ENCODE results near the gene BBS7. TPM values are rescaled to one million over a fixed set of nuclear protein-coding genes. Genes with fewer than 3 reads are reported as not detected.

Gene BBS7
- total RNA-seq, 1 donor from 2014 or later: 18.5 TPM

- Mint-ChIP-seq H3K9me3 (no peaks in the 10 kb centered on the region), H3K36me3 (ENCODE audit: low read depth) (peaks cover 4% of the 10 kb centered on the region), H3K27ac (no peak overlapping the region), H3K4me3 (ENCODE audit: low read depth) (no peak overlapping the region), H3K4me1 (ENCODE audit: low read depth) (peaks cover 15% of the 10 kb centered on the region), H3K27me3 (ENCODE audit: low read depth) (peaks cover 33% of the 10 kb centered on the region)
- intact Hi-C loops (cut with micrococcal nuclease): no loop called here
- DNase-seq (ENCODE audit: low spot score): no peak
Observed at GRCh38 chr4:121873604-121874003, 3.3 kb upstream of the BBS7 start.

GRCh38 chr4:121863799-121864198 is 6.5 kb downstream of the BBS7 start:
- DNase-seq (ENCODE audit: low spot score): no peak
- intact Hi-C loops (cut with micrococcal nuclease): no loop called here
- Mint-ChIP-seq H3K4me3 (ENCODE audit: low read depth) (no peak overlapping the region), H3K4me1 (ENCODE audit: low read depth) (peaks cover 7% of the 10 kb centered on the region), H3K9me3 (no peaks in the 10 kb centered on the region), H3K27me3 (ENCODE audit: low read depth) (no peaks in the 10 kb centered on the region), H3K27ac (no peak overlapping the region), H3K36me3 (ENCODE audit: low read depth) (peaks cover 39% of the 10 kb centered on the region)

DNA sequence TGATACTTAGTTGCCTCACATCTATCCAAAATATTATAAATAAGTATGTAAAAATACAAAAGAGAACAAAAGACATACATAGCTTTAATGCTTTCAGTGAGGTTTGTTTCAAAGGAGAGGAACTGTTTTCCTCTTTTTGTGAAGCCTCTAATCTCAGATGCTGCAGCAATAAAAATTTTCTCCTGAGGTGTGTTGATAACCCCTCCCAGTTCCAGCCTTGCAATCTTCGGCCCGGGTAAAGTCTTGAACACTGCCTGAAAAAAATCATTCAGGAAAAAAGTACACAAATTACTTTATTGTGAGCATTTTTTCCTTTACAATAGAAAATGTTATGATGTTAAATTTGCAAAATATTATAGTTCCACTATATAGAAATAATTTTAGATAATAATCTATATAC is 8.8 kb downstream of the BBS7 start:
- intact Hi-C loops (cut with micrococcal nuclease): no loop called here

DNA sequence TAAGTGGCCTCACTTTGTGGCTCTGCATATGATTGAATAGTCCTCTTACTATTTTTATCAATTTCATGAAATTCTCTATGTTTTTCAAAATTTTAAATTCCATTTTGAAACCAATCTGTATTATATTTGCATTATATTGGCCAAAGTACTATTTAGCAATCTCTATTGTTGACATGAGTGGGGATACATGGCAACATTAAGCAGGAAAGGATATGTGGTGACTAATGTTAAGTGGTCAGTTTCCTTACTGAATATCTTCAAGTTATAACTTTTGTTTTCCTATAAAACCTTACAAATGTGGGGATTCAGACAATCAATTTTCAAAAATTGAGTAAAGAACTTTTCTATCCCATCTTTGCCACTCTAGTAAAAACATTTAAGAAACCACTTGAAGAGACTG is 10.2 kb downstream of the BBS7 start:
- intact Hi-C loops (cut with micrococcal nuclease): no loop called here
- Mint-ChIP-seq H3K27ac (no peak overlapping the region), H3K36me3 (ENCODE audit: low read depth) (peaks cover 16% of the 10 kb centered on the region), H3K9me3 (no peaks in the 10 kb centered on the region), H3K27me3 (ENCODE audit: low read depth) (no peaks in the 10 kb centered on the region), H3K4me3 (ENCODE audit: low read depth) (no peak overlapping the region), H3K4me1 (ENCODE audit: low read depth) (peaks cover 4% of the 10 kb centered on the region)
- no peak for DNase-seq (ENCODE audit: low spot score)

More for the DNA sequence above, 8.8 kb downstream of the BBS7 start:
- Mint-ChIP-seq H3K27ac (no peak overlapping the region), H3K27me3 (ENCODE audit: low read depth) (no peaks in the 10 kb centered on the region), H3K4me1 (ENCODE audit: low read depth) (peaks cover 4% of the 10 kb centered on the region), H3K36me3 (ENCODE audit: low read depth) (peaks cover 26% of the 10 kb centered on the region), H3K9me3 (no peaks in the 10 kb centered on the region), H3K4me3 (ENCODE audit: low read depth) (no peak overlapping the region)
- DNase-seq (ENCODE audit: low spot score): no peak

GRCh38 chr4:121851354-121851753 is 18.9 kb downstream of the BBS7 start:
- intact Hi-C loops (cut with micrococcal nuclease): no loop called here
- no peak overlapping the region for H3K27ac Mint-ChIP-seq
- H3K27me3 Mint-ChIP-seq (ENCODE audit: low read depth): no peaks in the 10 kb centered on the region
- no peak for DNase-seq (ENCODE audit: low spot score)
- peaks cover 4% of the 10 kb centered on the region for H3K36me3 Mint-ChIP-seq (ENCODE audit: low read depth)
- H3K9me3 Mint-ChIP-seq: no peaks in the 10 kb centered on the region
- no peak overlapping the region for H3K4me3 Mint-ChIP-seq (ENCODE audit: low read depth)
- no peaks in the 10 kb centered on the region for H3K4me1 Mint-ChIP-seq (ENCODE audit: low read depth)

DNA sequence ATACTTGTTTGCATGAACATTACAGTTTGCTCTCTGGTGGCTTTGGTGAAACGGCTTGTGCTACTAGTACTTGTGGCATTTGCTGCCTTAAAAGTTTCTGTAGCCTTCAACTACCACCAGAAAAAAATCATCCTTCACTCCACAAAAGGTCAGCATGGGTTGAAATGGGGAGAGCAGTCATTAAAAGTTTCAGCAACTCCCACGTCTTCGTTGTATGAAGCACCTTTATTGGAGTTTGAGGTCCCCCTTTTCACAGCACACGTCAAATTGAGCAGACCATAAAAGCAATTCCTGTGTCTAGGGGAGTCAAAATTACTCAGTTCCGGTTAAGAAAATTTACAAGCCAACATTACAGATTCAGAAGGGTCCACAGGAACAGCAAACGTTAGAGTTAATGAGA is 23.6 kb downstream of the BBS7 start:
- no peaks in the 10 kb centered on the region for H3K27me3 Mint-ChIP-seq (ENCODE audit: low read depth)
- no peaks in the 10 kb centered on the region for H3K9me3 Mint-ChIP-seq
- peaks cover 14% of the 10 kb centered on the region for H3K36me3 Mint-ChIP-seq (ENCODE audit: low read depth)
- DNase-seq (ENCODE audit: low spot score): no peak
- H3K4me1 Mint-ChIP-seq (ENCODE audit: low read depth): no peaks in the 10 kb centered on the region
- H3K27ac Mint-ChIP-seq: no peak overlapping the region
- no peak overlapping the region for H3K4me3 Mint-ChIP-seq (ENCODE audit: low read depth)
- intact Hi-C loops (cut with micrococcal nuclease): no loop called here

- no peak overlapping the region for H3K27ac Mint-ChIP-seq
- no peaks in the 10 kb centered on the region for H3K27me3 Mint-ChIP-seq (ENCODE audit: low read depth)
- no peak for DNase-seq (ENCODE audit: low spot score)
- H3K9me3 Mint-ChIP-seq: peaks cover 4% of the 10 kb centered on the region
- H3K4me1 Mint-ChIP-seq (ENCODE audit: low read depth): no peaks in the 10 kb centered on the region
- intact Hi-C loops (cut with micrococcal nuclease): no loop called here
- no peak overlapping the region for H3K4me3 Mint-ChIP-seq (ENCODE audit: low read depth)
- H3K36me3 Mint-ChIP-seq (ENCODE audit: low read depth): peaks cover 29% of the 10 kb centered on the region
Observed at GRCh38 chr4:121842862-121843261, 27.4 kb downstream of the BBS7 start.

GRCh38 chr4:121838136-121838535 is 32.1 kb downstream of the BBS7 start:
- H3K27me3 Mint-ChIP-seq (ENCODE audit: low read depth): no peaks in the 10 kb centered on the region
- H3K4me3 Mint-ChIP-seq (ENCODE audit: low read depth): no peak overlapping the region
- intact Hi-C loops (cut with micrococcal nuclease): no loop called here
- no peak for DNase-seq (ENCODE audit: low spot score)
- no peaks in the 10 kb centered on the region for H3K4me1 Mint-ChIP-seq (ENCODE audit: low read depth)
- H3K9me3 Mint-ChIP-seq: peaks cover 4% of the 10 kb centered on the region
- H3K36me3 Mint-ChIP-seq (ENCODE audit: low read depth): peaks cover 26% of the 10 kb centered on the region
- H3K27ac Mint-ChIP-seq: no peak overlapping the region

- intact Hi-C loops (cut with micrococcal nuclease): loop anchor here (10.0 kb wide), 1 partner anchor 905 kb away; the partner anchor contains the start of gene BBS12
- DNase-seq (ENCODE audit: low spot score): no peak
- Mint-ChIP-seq H3K4me1 (ENCODE audit: low read depth) (no peaks in the 10 kb centered on the region), H3K36me3 (ENCODE audit: low read depth) (peaks cover 3% of the 10 kb centered on the region), H3K27me3 (ENCODE audit: low read depth) (no peaks in the 10 kb centered on the region), H3K27ac (no peak overlapping the region), H3K9me3 (no peaks in the 10 kb centered on the region), H3K4me3 (ENCODE audit: low read depth) (no peak overlapping the region)
Observed at GRCh38 chr4:121829511-121829910, 40.8 kb downstream of the BBS7 start.

GRCh38 chr4:121827853-121828252 is 42.4 kb downstream of the BBS7 start:
- H3K27me3 Mint-ChIP-seq (ENCODE audit: low read depth): no peaks in the 10 kb centered on the region
- H3K4me1 Mint-ChIP-seq (ENCODE audit: low read depth): peaks cover 4% of the 10 kb centered on the region
- H3K27ac Mint-ChIP-seq: no peak overlapping the region
- DNase-seq (ENCODE audit: low spot score): no peak
- no peaks in the 10 kb centered on the region for H3K9me3 Mint-ChIP-seq
- no peak overlapping the region for H3K4me3 Mint-ChIP-seq (ENCODE audit: low read depth)
- peaks cover 4% of the 10 kb centered on the region for H3K36me3 Mint-ChIP-seq (ENCODE audit: low read depth)
- intact Hi-C loops (cut with micrococcal nuclease): loop anchor here (10.0 kb wide), 1 partner anchor 907 kb away; the partner anchor contains the start of gene BBS12

DNA sequence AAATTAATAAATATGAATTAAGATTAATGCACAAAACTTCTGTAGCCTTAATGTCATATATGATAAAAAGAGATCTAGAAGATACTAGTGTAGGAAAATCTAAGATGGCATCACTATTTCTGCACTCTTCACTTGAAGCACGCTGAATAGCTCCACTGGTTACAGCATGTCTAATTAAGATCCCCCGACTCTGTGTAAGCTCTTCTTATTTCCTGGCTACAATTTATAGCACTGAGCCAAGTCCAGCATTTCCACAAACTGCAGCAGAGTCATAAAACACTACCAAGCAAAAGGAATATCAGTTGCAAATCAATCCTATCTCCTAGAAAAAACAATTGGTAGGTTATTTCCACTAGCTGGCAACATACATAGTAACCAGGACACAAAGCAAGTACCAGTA is 45.3 kb downstream of the BBS7 start:
- H3K27me3 Mint-ChIP-seq (ENCODE audit: low read depth): no peaks in the 10 kb centered on the region
- intact Hi-C loops (cut with micrococcal nuclease): loop anchor here (1.0 to 10.0 kb wide), 5 partner anchors 45 to 910 kb away; partner anchors contain the start of genes BBS12, BBS7, BLTP1 and TRPC3
- no peak for DNase-seq (ENCODE audit: low spot score)
- H3K27ac Mint-ChIP-seq: no peak overlapping the region
- H3K4me1 Mint-ChIP-seq (ENCODE audit: low read depth): peaks cover 26% of the 10 kb centered on the region
- H3K9me3 Mint-ChIP-seq: no peaks in the 10 kb centered on the region
- H3K36me3 Mint-ChIP-seq (ENCODE audit: low read depth): peaks cover 28% of the 10 kb centered on the region
- no peak overlapping the region for H3K4me3 Mint-ChIP-seq (ENCODE audit: low read depth)

- intact Hi-C loops (cut with micrococcal nuclease): loop anchor here (1.0 to 10.0 kb wide), 5 partner anchors 46 to 911 kb away; partner anchors contain the start of genes BBS12, BBS7, BLTP1 and TRPC3
- Mint-ChIP-seq H3K36me3 (ENCODE audit: low read depth) (peaks cover 34% of the 10 kb centered on the region), H3K27me3 (ENCODE audit: low read depth) (no peaks in the 10 kb centered on the region), H3K4me1 (ENCODE audit: low read depth) (peaks cover 31% of the 10 kb centered on the region), H3K9me3 (no peaks in the 10 kb centered on the region), H3K27ac (peak overlapping the region; percentile 94), H3K4me3 (ENCODE audit: low read depth) (peak overlapping the region; percentile 98)
- no peak for DNase-seq (ENCODE audit: low spot score)
Observed at GRCh38 chr4:121824171-121824527, 46.1 kb downstream of the BBS7 start.

DNA sequence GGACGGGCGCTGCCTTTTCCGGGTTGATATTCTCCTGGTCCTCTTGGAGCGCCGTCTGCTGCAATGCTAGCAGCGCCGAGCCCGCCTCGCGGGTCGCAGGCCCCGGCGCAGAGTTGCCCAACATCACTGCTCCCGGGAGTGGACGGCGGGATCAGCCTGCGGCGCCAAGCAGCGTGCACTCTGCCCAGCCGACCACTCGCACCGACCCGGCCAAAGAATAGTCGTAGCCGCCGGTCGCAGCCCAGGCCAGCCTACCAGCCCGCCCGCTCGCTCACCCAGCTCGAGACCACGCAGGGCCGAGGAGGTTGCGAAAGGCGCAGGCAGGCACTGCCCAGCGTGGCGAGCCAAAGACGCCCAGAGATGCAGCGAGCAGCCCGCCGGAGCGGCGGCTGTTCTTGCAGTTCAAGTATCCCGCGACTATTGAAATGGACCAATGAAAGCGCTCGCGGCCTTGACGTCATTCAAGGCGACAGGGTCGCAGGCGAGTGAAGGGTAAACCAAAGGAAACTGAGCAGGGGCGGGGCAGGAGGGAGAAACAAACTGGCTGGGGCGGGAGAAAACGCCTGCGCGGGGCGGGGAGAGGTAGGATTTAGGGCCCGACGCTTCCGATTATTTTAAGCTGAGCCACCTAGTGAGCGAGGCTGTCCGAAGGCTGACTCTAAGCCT is 46.6 kb downstream of the BBS7 start, which contains the start of gene CCNA2:
TSS of gene CCNA2 (minus strand) at position 379 of the 666 bp plus-strand sequence. CDS start at position 124, 255 bp downstream.
- intact Hi-C loops (cut with micrococcal nuclease): loop anchor here (1.0 to 10.0 kb wide), 7 partner anchors 22 to 911 kb away; partner anchors contain the start of genes ANXA5, BBS12, BBS7 and BLTP1
- H3K9me3 Mint-ChIP-seq: no peaks in the 10 kb centered on the region

More for the DNA sequence above, 46.6 kb downstream of the BBS7 start, which contains the start of gene CCNA2:
- Mint-ChIP-seq H3K4me1 (ENCODE audit: low read depth) (peaks cover 35% of the 10 kb centered on the region), H3K27ac (peak within 1 kb of the TSS; percentile 94), H3K27me3 (ENCODE audit: low read depth) (no peaks in the 10 kb centered on the region), H3K4me3 (ENCODE audit: low read depth) (peak within 1 kb of the TSS; percentile 98), H3K36me3 (ENCODE audit: low read depth) (peaks cover 39% of the 10 kb centered on the region)
- peak; percentile 95 for DNase-seq (ENCODE audit: low spot score)
